K562 (cell line): ENCODE data around the gene RBM19. TPM values are rescaled to one million over a fixed set of nuclear protein-coding genes. Genes with fewer than 3 reads are reported as not detected.

Experiments used
- ATAC-seq: fragments of 200-7000 bp; cut with Tn5 transposase; 3 replicates; pipeline ENCODE4 v1.9.1; 2020; ENCODE audit warnings: moderate library complexity
- BruUV-seq: library from RNA; stranded (reverse); fragments of 400-500 nt; replicated peaks from 2 replicates; lab custom pipeline; 2021; lab: Mats Ljungman, UMichigan
- CTCF ChIA-PET: fragments of 300-600 bp; formaldehyde crosslinking; extraction: SDS; loops from one replicate; lab custom pipeline; 2021; ENCODE audit warnings: low intra/inter-chr PET ratio; lab: Yijun Ruan, JAX
- POLR2A ChIA-PET: fragments of 300-600, 350-650 bp; sonication (Branson Sonifier 250); formaldehyde crosslinking; extraction: SDS; loops from one replicate; lab custom pipeline; 2021; ENCODE audit warnings: antibody characterized with exemption, inconsistent platforms; lab: Yijun Ruan, JAX
- DNase-seq, 4 experiments: peaks; one replicate each; pipeline versions ENCODE4 v3.0.0 to v3.0.0-alpha.2; 2011 to 2018; ENCODE audit warnings: low spot score in 3 of 4, mixed read lengths in 3 of 4; ENCODE audit errors: extremely low read depth in 1 of 4
- FAIRE-seq: peaks from 2 replicates; lab custom pipeline; 2011; peaks lifted over from hg19 to GRCh38; lab: Jason Lieb, UNC
- H2AFZ ChIP-seq: 2 replicates; pipeline ENCODE4 v1.6.0; 2011; ENCODE audit warnings: low read depth, low read length, control low read depth, inconsistent platforms
- H3K27ac ChIP-seq: fragments of 200-600 bp; 3 replicates; pipeline ENCODE4 v1.8.0; 2011; ENCODE audit warnings: low read depth, mild to moderate bottlenecking, control low read depth, inconsistent platforms, low read length, moderate library complexity, mixed read lengths; ENCODE audit errors: extremely low read depth
- H3K27me3 ChIP-seq, 2 experiments: fragments of 300-600 bp in 1 of 2; 2 replicates in 1 of 2; 3 replicates in 1 of 2; pipeline versions ENCODE4 v1.6.0 to v1.8.0; 2011; ENCODE audit warnings: inconsistent platforms in 2 of 2, low read length in 2 of 2, mild to moderate bottlenecking in 1 of 2, mixed read lengths in 1 of 2, moderate library complexity in 1 of 2; ENCODE audit not compliant: control insufficient read depth in 2 of 2, insufficient read depth in 2 of 2
- H3K36me3 ChIP-seq: fragments of 300-600 bp; 3 replicates; pipeline ENCODE4 v1.8.0; 2011; ENCODE audit warnings: mild to moderate bottlenecking, low read length, inconsistent platforms; ENCODE audit not compliant: control insufficient read depth, insufficient read depth
- H3K4me1 ChIP-seq, 2 experiments: fragments of 200-600 bp in 1 of 2; replicated peaks in 1 of 2; 2 replicates in 1 of 2; 3 replicates in 1 of 2; pipeline versions ENCODE4 v1.5.1 to v1.8.0; 2011; ENCODE audit warnings: inconsistent platforms in 2 of 2, low read length in 2 of 2, mild to moderate bottlenecking in 1 of 2, mixed read lengths in 1 of 2, moderate library complexity in 1 of 2; ENCODE audit not compliant: control insufficient read depth in 2 of 2, insufficient read depth in 2 of 2
- H3K4me2 ChIP-seq: 2 replicates; pipeline ENCODE4 v1.6.1; 2011; ENCODE audit warnings: low read length, control low read depth, inconsistent platforms, mixed read lengths; ENCODE audit not compliant: insufficient read depth
- H3K4me3 ChIP-seq: fragments of 200-600 bp; sonication (generic), shearing (Covaris generic); 2 replicates; pipeline ENCODE4 v1.5.1; 2016; ENCODE audit warnings: control low read depth, inconsistent platforms
- H3K79me2 ChIP-seq: fragments of 200-600 bp; 3 replicates; pipeline ENCODE4 v1.8.0; 2011; ENCODE audit warnings: low read length, inconsistent platforms; ENCODE audit not compliant: control insufficient read depth, insufficient read depth
- H3K9ac ChIP-seq, 2 experiments: 2 replicates each; pipeline versions ENCODE4 v1.6.0 to v1.6.1; 2011; ENCODE audit warnings: low read depth in 2 of 2, low read length in 2 of 2, control low read depth in 1 of 2, inconsistent platforms in 1 of 2, mild to moderate bottlenecking in 1 of 2, mixed read lengths in 1 of 2; ENCODE audit not compliant: insufficient read depth in 1 of 2
- H3K9me1 ChIP-seq: one replicate; pipeline ENCODE4 v1.6.0; 2011; ENCODE audit warnings: inconsistent platforms, mild to moderate bottlenecking, low read length, moderate library complexity; ENCODE audit not compliant: control insufficient read depth, insufficient read depth
- H3K9me3 ChIP-seq: replicated peaks from 2 replicates; pipeline ENCODE4 v1.5.1; 2011; ENCODE audit warnings: low read depth, low read length, inconsistent platforms; ENCODE audit not compliant: control insufficient read depth, insufficient read depth
- H4K20me1 ChIP-seq: replicated peaks from 2 replicates; pipeline ENCODE4 v1.6.1; 2011; ENCODE audit warnings: low read length, inconsistent platforms, mixed read lengths; ENCODE audit not compliant: control insufficient read depth, insufficient read depth
- BCL6 ChIP-seq: fragments of 250-450 bp; sonication (Bioruptor Pico); IDR thresholded peaks from 2 replicates; pipeline ENCODE4 v1.4.0; 2020
- CEBPG ChIP-seq, 3 experiments: fragments of 200-800 bp in 1 of 3; sonication (Bioruptor generic) in 1 of 3; sonication (generic) in 1 of 3; formaldehyde crosslinking in 1 of 3; IDR thresholded peaks in 2 of 3; conservative IDR thresholded peaks in 1 of 3; 2 replicates each; pipeline versions ENCODE4 v1.6.1 to v1.8.0; 2016 to 2022; ENCODE audit warnings: missing compliant biosample characterization in 2 of 3, missing genetic modification characterization in 2 of 3, mild to moderate bottlenecking in 1 of 3, missing genetic modification reagents in 1 of 3
- ETS2 ChIP-seq: IDR thresholded peaks from 2 replicates; pipeline ENCODE4 v1.6.1; 2016; ENCODE audit warnings: borderline replicate concordance, missing genetic modification characterization, mild to moderate bottlenecking, moderate library complexity, missing compliant biosample characterization; ENCODE audit not compliant: poor library complexity, severe bottlenecking
- FOXP1 ChIP-seq: sonication (generic); formaldehyde crosslinking; IDR thresholded peaks from 2 replicates; pipeline ENCODE4 v1.8.0; 2022; ENCODE audit warnings: mild to moderate bottlenecking, missing genetic modification reagents
- GATA2 ChIP-seq: sonication (generic); formaldehyde crosslinking; IDR thresholded peaks from 2 replicates; pipeline ENCODE4 v1.4.0; 2020; ENCODE audit warnings: mild to moderate bottlenecking, missing genetic modification reagents
- HNRNPK ChIP-seq: fragments of 200-400 bp; formaldehyde crosslinking; IDR thresholded peaks from one replicate; pipeline ENCODE4 v1.6.1; 2018; ENCODE audit warnings: mild to moderate bottlenecking, low read depth, low read length; ENCODE audit not compliant: poor library complexity, severe bottlenecking
- MED1 ChIP-seq: sonication (generic); formaldehyde crosslinking; IDR thresholded peaks from 2 replicates; pipeline ENCODE4 v1.8.1; 2023; ENCODE audit warnings: missing genetic modification reagents, borderline replicate concordance
- MLLT1 ChIP-seq, 2 experiments: fragments of 450-650 bp; IDR thresholded peaks; 2 replicates each; pipeline ENCODE4 v1.6.1; 2016
- SMARCA5 ChIP-seq: fragments of 450-650 bp; IDR thresholded peaks from 2 replicates; pipeline ENCODE4 v1.6.1; 2016
- TGIF2 ChIP-seq: sonication (generic); formaldehyde crosslinking; IDR thresholded peaks from 2 replicates; pipeline ENCODE4 v1.8.1; 2022; ENCODE audit warnings: mild to moderate bottlenecking, missing genetic modification reagents, moderate library complexity
- ZFP91 ChIP-seq: sonication (generic); formaldehyde crosslinking; IDR thresholded peaks from 2 replicates; pipeline ENCODE4 v1.8.0; 2022; ENCODE audit warnings: mild to moderate bottlenecking, missing genetic modification reagents
- ZNF445 ChIP-seq: fragments of 250-450 bp; sonication (Bioruptor Pico); IDR thresholded peaks from 2 replicates; pipeline ENCODE4 v1.4.0; 2020; ENCODE audit warnings: low read depth, mild to moderate bottlenecking, moderate library complexity
- ZNF586 ChIP-seq: fragments of 450-650 bp; formaldehyde crosslinking; conservative IDR thresholded peaks from 2 replicates; pipeline ENCODE4 v1.4.0; 2020; ENCODE audit warnings: mild to moderate bottlenecking, moderate library complexity
- WGBS: fragments of 100-300 bp; shearing (Covaris generic); methylation state at CpG from one replicate; pipeline ENCODE4 v1.1.6; 2016; ENCODE audit warnings: low coverage, mixed read lengths; ENCODE audit not compliant: insufficient coverage; ENCODE audit errors: missing lambda C conversion rate; 5-methylcytosine and 5-hydroxymethylcytosine counted together
- in situ Hi-C: fragments of 300-500 bp; cut with MboI; formaldehyde crosslinking; loops from 4 replicates; pipeline ENCODE4 v1.15.0; 2018; ENCODE audit warnings: inconsistent platforms, mixed read lengths
- intact Hi-C: fragments of 100-400 bp; cut with micrococcal nuclease; formaldehyde crosslinking; loops from 2 replicates; pipeline ENCODE4 v1.14.2; 2022
- polyA plus RNA-seq, 8 experiments: library from polyadenylated mRNA; depleted of rRNA in 4 of 8; stranded (reverse) in 5 of 8; unstranded in 3 of 8; fragments of >200 nt; fragmentation: Nextera tagmentation in 2 of 8; fragmentation: Illumina TruSeq in 1 of 8; extraction: Ambion mirVana in 2 of 8; extraction: Trizol in 1 of 8; gene quantifications; 2 replicates each; pipeline versions ENCODE4 v1.2.1 to v1.2.3, GENCODE V29; 2011 to 2014; ENCODE audit warnings: inconsistent platforms in 1 of 8, missing spikeins in 1 of 8
- total RNA-seq, 7 experiments: library from RNA; depleted of rRNA in 6 of 7; stranded (reverse); fragments of >200 nt in 6 of 7; fragmentation: Illumina TruSeq in 2 of 7; extraction: Trizol in 2 of 7; gene quantifications; 2 replicates each; pipeline versions ENCODE4 v1.2.1 to v1.2.3, GENCODE V29; 2011 to 2021; ENCODE audit warnings: low replicate concordance in 1 of 7

The RBM19 gene
- total and polyA plus RNA-seq, 9 of the 15 experiments (the other 6 are each of a cell fraction or from before 2014, with no cell fraction given) = 16.0 to 58.4 (median 37.9) TPM

GRCh38 chr12:114011711-114012110, 45.6 kb upstream of the RBM19 start:
- Histone ChIP-seq H3K4me2 (no peak overlapping the region), H3K9ac (no peak overlapping the region), H4K20me1 (no peaks in the 10 kb centered on the region), H3K79me2 (no peaks in the 10 kb centered on the region), H3K4me1 (no peaks in the 10 kb centered on the region), H3K4me3 (no peak overlapping the region), H2AFZ (no peak overlapping the region), H3K27me3 (peaks cover 0 to 8% of the 10 kb centered on the region in 2 experiments; a peak in 2 of 5 replicates), H3K9me3 (no peaks in the 10 kb centered on the region), H3K27ac (no peak overlapping the region), H3K36me3 (no peaks in the 10 kb centered on the region), H3K9me1 (no peaks in the 10 kb centered on the region)
- no peak for FAIRE-seq
- ChIA-PET POLR2A (interaction anchor here (0.5 to 0.7 kb wide), 2 partner anchors 38 to 52 kb away, joined by 3 read pairs; no protein-coding TSS in a partner anchor), CTCF (no interaction called here)
- no peak for ATAC-seq
- in situ Hi-C loops = loop anchor here (10.0 kb wide), 1 partner anchor 503 kb away; no protein-coding TSS in a partner anchor
- BruUV-seq = no TSS peak
- TF ChIP-seq TGIF2 (CRISPR knock-in tag) (no peak), SMARCA5 (no peak), CEBPG (CRISPR knock-in tag; IDR thresholded peaks at IDR 0.05) (no peak), CEBPG (tag; conservative IDR thresholded peaks at IDR 0.05 in 1 of 2, IDR thresholded peaks at IDR 0.05 in 1 of 2) (no peak), ZNF445 (CRISPR knock-in tag) (no peak), ZNF586 (CRISPR knock-in tag) (no peak), BCL6 (CRISPR knock-in tag) (no peak), ETS2 (no peak), MLLT1 (IDR thresholded peaks at IDR 0.05) (no peak), FOXP1 (CRISPR knock-in tag) (no peak), HNRNPK (no peak), ZFP91 (CRISPR knock-in tag) (no peak), GATA2 (CRISPR knock-in tag) (no peak), MED1 (CRISPR knock-in tag) (no peak)
- intact Hi-C loops = no loop called here
- no peak for DNase-seq
- 5% methylated on average over 10 of the region's 10 CpGs for WGBS
